ENCODE data around the gene SUGP2. TPM values are rescaled to one million over a fixed set of nuclear protein-coding genes. Genes with fewer than 3 reads are reported as not detected.
"Not testable (repeated sequence)": the region's sequence is repeated elsewhere in the genome, so short reads cannot be mapped to it uniquely, and the experiment has no call there.

The SUGP2 gene
- total RNA-seq, 1 experiment from 2014 or later, result 57.3 TPM

- no peaks in the 10 kb centered on the region; the same call in none of the 2 replicates for H3K27me3 ChIP-seq
- no peaks in the 10 kb centered on the region for H3K9me3 ChIP-seq
- no peaks in the 10 kb centered on the region for H3K36me3 ChIP-seq
- H3K4me3 ChIP-seq, result no peak overlapping the region
- no peak for DNase-seq
These were observed 71.3 kb downstream of the SUGP2 start for GRCh38 chr19:18961767-18962620.

GRCh38 chr19:18960370-18960769 lies 72.9 kb downstream of the SUGP2 start:
- no peaks in the 10 kb centered on the region; the same call in none of the 2 replicates for H3K27me3 ChIP-seq
- H3K36me3 ChIP-seq, result no peaks in the 10 kb centered on the region
- no peak for DNase-seq
- H3K9me3 ChIP-seq, result no peaks in the 10 kb centered on the region
- H3K4me3 ChIP-seq, result no peak overlapping the region

GRCh38 chr19:18955042-18955441 lies 78.3 kb downstream of the SUGP2 start:
- Histone ChIP-seq H3K9me3 (no peaks in the 10 kb centered on the region), H3K27me3 (no peaks in the 10 kb centered on the region; the same call in 1 of the 2 replicates), H3K36me3 (no peaks in the 10 kb centered on the region), H3K4me3 (no peak overlapping the region)
- DNase-seq, result no peak

- DNase-seq, result no peak
- no peaks in the 10 kb centered on the region for H3K36me3 ChIP-seq
- H3K4me3 ChIP-seq, result no peak overlapping the region
- H3K9me3 ChIP-seq, result no peaks in the 10 kb centered on the region
- no peaks in the 10 kb centered on the region; the same call in 1 of the 2 replicates for H3K27me3 ChIP-seq
These were observed 79.2 kb downstream of the SUGP2 start for GRCh38 chr19:18954094-18954493.

GRCh38 chr19:18952364-18953003 lies 80.8 kb downstream of the SUGP2 start:
- H3K4me3 ChIP-seq, DNase-seq, H3K27me3 ChIP-seq, H3K36me3 ChIP-seq, H3K9me3 ChIP-seq: not testable (repeated sequence)

GRCh38 chr19:18951721-18952281 lies 81.5 kb downstream of the SUGP2 start:
- DNase-seq, result no peak
- Histone ChIP-seq H3K9me3 (no peaks in the 10 kb centered on the region), H3K27me3 (no peaks in the 10 kb centered on the region)

GRCh38 chr19:18949858-18950257 lies 83.5 kb downstream of the SUGP2 start:
- no peaks in the 10 kb centered on the region for H3K27me3 ChIP-seq
- DNase-seq, result no peak
- H3K36me3 ChIP-seq, result peaks cover 5% of the 10 kb centered on the region
- no peak overlapping the region for H3K4me3 ChIP-seq
- H3K9me3 ChIP-seq, result no peaks in the 10 kb centered on the region

More at GRCh38 chr19:18951721-18952281, 81.5 kb downstream of the SUGP2 start:
- Histone ChIP-seq H3K36me3 (peaks cover 3% of the 10 kb centered on the region), H3K4me3 (no peak overlapping the region)

GRCh38 chr19:18948976-18949356 lies 84.4 kb downstream of the SUGP2 start:
- Histone ChIP-seq H3K4me3 (no peak overlapping the region), H3K27me3 (no peaks in the 10 kb centered on the region), H3K36me3 (peaks cover 5% of the 10 kb centered on the region), H3K9me3 (no peaks in the 10 kb centered on the region)
- DNase-seq, result no peak

GRCh38 chr19:18948075-18948975 lies 85.0 kb downstream of the SUGP2 start:
- H3K36me3 ChIP-seq, result peaks cover 5% of the 10 kb centered on the region
- no peaks in the 10 kb centered on the region for H3K27me3 ChIP-seq
- H3K4me3 ChIP-seq, result no peak overlapping the region
- H3K9me3 ChIP-seq, result no peaks in the 10 kb centered on the region
- no peak for DNase-seq

GRCh38 chr19:18946918-18947317 lies 86.4 kb downstream of the SUGP2 start:
- DNase-seq, result no peak
- Histone ChIP-seq H3K36me3 (peaks cover 5% of the 10 kb centered on the region), H3K4me3 (no peak overlapping the region), H3K27me3 (no peaks in the 10 kb centered on the region), H3K9me3 (no peaks in the 10 kb centered on the region)

GRCh38 chr19:18946335-18946734 lies 87.0 kb downstream of the SUGP2 start:
- Histone ChIP-seq H3K36me3 (peaks cover 5% of the 10 kb centered on the region), H3K27me3 (no peaks in the 10 kb centered on the region), H3K9me3 (no peaks in the 10 kb centered on the region), H3K4me3 (no peak overlapping the region)
- DNase-seq, result no peak

- peaks cover 8% of the 10 kb centered on the region for H3K36me3 ChIP-seq
These were observed 88.0 kb downstream of the SUGP2 start for GRCh38 chr19:18945297-18945696.

GRCh38 chr19:18943465-18943864 lies 89.9 kb downstream of the SUGP2 start:
- Histone ChIP-seq H3K4me3 (no peak overlapping the region), H3K36me3 (peaks cover 19% of the 10 kb centered on the region), H3K27me3 (no peaks in the 10 kb centered on the region), H3K9me3 (no peaks in the 10 kb centered on the region)
- no peak for DNase-seq

More at GRCh38 chr19:18945297-18945696, 88.0 kb downstream of the SUGP2 start:
- no peaks in the 10 kb centered on the region for H3K9me3 ChIP-seq
- no peak for DNase-seq
- no peak overlapping the region for H3K4me3 ChIP-seq
- no peaks in the 10 kb centered on the region for H3K27me3 ChIP-seq

GRCh38 chr19:18942692-18943091 lies 90.6 kb downstream of the SUGP2 start:
- H3K36me3 ChIP-seq, result peaks cover 27% of the 10 kb centered on the region
- DNase-seq, result no peak
- no peak overlapping the region for H3K4me3 ChIP-seq

GRCh38 chr19:18941628-18942354 lies 91.5 kb downstream of the SUGP2 start:
- H3K4me3 ChIP-seq, result peak overlapping the region; percentile 19; the same call in 1 of the 2 replicates
- H3K36me3 ChIP-seq, result peaks cover 28% of the 10 kb centered on the region
- H3K9me3 ChIP-seq, result no peaks in the 10 kb centered on the region
- H3K27me3 ChIP-seq, result no peaks in the 10 kb centered on the region
- no peak for DNase-seq

More at GRCh38 chr19:18942692-18943091, 90.6 kb downstream of the SUGP2 start:
- H3K9me3 ChIP-seq, result no peaks in the 10 kb centered on the region
- no peaks in the 10 kb centered on the region for H3K27me3 ChIP-seq

All from MG63 (cell line).